ENCODE data around the gene PTPRD. TPM values are rescaled to one million over a fixed set of nuclear protein-coding genes. Genes with fewer than 3 reads are reported as not detected.

Gene PTPRD
- total RNA-seq, 1 experiment from 2014 or later = 32.5 TPM

GRCh38 chr9:10228082-10228481 is 384.7 kb downstream of the PTPRD start:
- no peak overlapping the region for H2BK15ac ChIP-seq (ENCODE audit: low read depth, low read length)
- TF ChIP-seq CTCF (conservative IDR thresholded peaks at IDR 0.05) = no peak
- no peak overlapping the region for H2AFZ ChIP-seq (ENCODE audit: low read length)
- H4K20me1 ChIP-seq (ENCODE audit: control insufficient read depth, insufficient read depth, insufficient read length) = no peaks in the 10 kb centered on the region
- H3K4me1 ChIP-seq (ENCODE audit: insufficient read depth, low read length) = no peaks in the 10 kb centered on the region; the same call in 1 of the 2 replicates
- no CpG with 5 or more reads among the region's 1 CpG for WGBS (ENCODE audit: extremely low coverage, insufficient read length, low lambda C conversion rate)
- no peak overlapping the region for H3K27ac ChIP-seq (ENCODE audit: insufficient read length, low read depth, low read length)
- H3K18ac ChIP-seq (ENCODE audit: insufficient read length, low read depth, low read length) = no peak overlapping the region
- H3K4ac ChIP-seq (ENCODE audit: low read depth, low read length) = no peak overlapping the region
- H3K23ac ChIP-seq (ENCODE audit: insufficient read length, low read depth, low read length) = no peak overlapping the region
- H2BK20ac ChIP-seq (ENCODE audit: low read depth, low read length, poor library complexity, severe bottlenecking) = no peak overlapping the region
- H3K23me2 ChIP-seq (ENCODE audit: insufficient read length, low read depth, low read length, poor library complexity, severe bottlenecking) = no peaks in the 10 kb centered on the region
- DNase-seq = no peak
- Mint-ChIP-seq H3K4me3 (no peak overlapping the region), H3K9me3 (no peaks in the 10 kb centered on the region), H3K27me3 (ENCODE audit: low read depth) (no peaks in the 10 kb centered on the region), H3K36me3 (ENCODE audit: insufficient read depth in 1 of 3, low read depth in 3 of 3) (no peaks in the 10 kb centered on the region; a peak in 1 of 7 replicates), H3K27ac (no peak overlapping the region), H3K4me1 (peaks cover 12 to 18% of the 10 kb centered on the region in 2 experiments)
- no peaks in the 10 kb centered on the region for H3K9me3 ChIP-seq (ENCODE audit: control insufficient read depth, low read depth, low read length)
- no peak overlapping the region for H2BK5ac ChIP-seq (ENCODE audit: insufficient read length, low read length)
- no peak overlapping the region for H3K4me2 ChIP-seq (ENCODE audit: insufficient read depth, insufficient read length, low read length)
- no peaks in the 10 kb centered on the region for H3K79me1 ChIP-seq (ENCODE audit: insufficient read depth, low read depth, low read length, poor library complexity, severe bottlenecking)
- H3T11ph ChIP-seq (ENCODE audit: low read length) = no peak overlapping the region
- H4K5ac ChIP-seq (ENCODE audit: insufficient read length, low read depth, low read length) = no peak overlapping the region
- H2BK120ac ChIP-seq (ENCODE audit: low read depth, low read length, poor library complexity, severe bottlenecking) = no peak overlapping the region
- no peak overlapping the region for H2BK12ac ChIP-seq (ENCODE audit: insufficient read length, low read depth, low read length)
- H3K27me3 ChIP-seq (ENCODE audit: insufficient read depth, low read length) = no peaks in the 10 kb centered on the region
- no peak overlapping the region for H4K8ac ChIP-seq (replicated peaks; ENCODE audit: insufficient read length, low read depth, low read length)
- H3K9ac ChIP-seq (ENCODE audit: extremely low read depth, insufficient read length, low read length) = no peak overlapping the region
- no peak overlapping the region for H3K14ac ChIP-seq (ENCODE audit: insufficient read depth, low read length)
- H4K91ac ChIP-seq (ENCODE audit: insufficient read length, low read depth, low read length) = no peak overlapping the region
- H3K56ac ChIP-seq (ENCODE audit: insufficient read length, low read depth, low read length) = no peak overlapping the region
- no peak overlapping the region for H2AK5ac ChIP-seq (ENCODE audit: insufficient read length, low read length)
- no peaks in the 10 kb centered on the region for H3K79me2 ChIP-seq (ENCODE audit: insufficient read depth, low read length)

All from H9 (cell line).